HG03066 (cell line): ENCODE data around the gene C10orf90.
"Not testable (repeated sequence)": the region's sequence is repeated elsewhere in the genome, so short reads cannot be mapped to it uniquely, and the experiment has no call there.

Experiments used
- ATAC-seq: cut with Tn5 transposase; IDR thresholded peaks from one replicate; pipeline ENCODE4 v1.9.1; 2021; ENCODE audit warnings: low read depth; ENCODE audit not compliant: unreplicated experiment

Gene C10orf90

GRCh38 chr10:126561294-126561920 lies 109.1 kb downstream of the C10orf90 start:
- no peak for ATAC-seq

DNA sequence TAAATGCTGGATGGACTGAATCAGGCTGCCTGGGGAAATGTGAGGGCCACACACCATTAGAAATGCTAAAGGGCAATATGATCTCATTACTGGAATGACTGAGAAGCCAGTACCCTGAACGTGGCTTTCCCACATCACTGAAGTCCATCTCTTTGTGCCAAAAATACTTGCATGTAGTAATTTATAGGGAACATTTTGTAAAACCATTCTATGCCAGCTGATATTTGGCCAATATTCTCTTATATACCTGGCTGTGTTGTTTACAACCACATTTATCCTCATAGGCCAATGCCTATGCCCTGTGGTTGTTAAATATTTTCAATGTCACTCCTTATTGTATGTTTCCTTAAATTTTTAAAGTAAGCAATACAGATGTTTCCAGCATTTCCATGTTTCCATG lies 111.6 kb downstream of the C10orf90 start:
- no peak for ATAC-seq

DNA sequence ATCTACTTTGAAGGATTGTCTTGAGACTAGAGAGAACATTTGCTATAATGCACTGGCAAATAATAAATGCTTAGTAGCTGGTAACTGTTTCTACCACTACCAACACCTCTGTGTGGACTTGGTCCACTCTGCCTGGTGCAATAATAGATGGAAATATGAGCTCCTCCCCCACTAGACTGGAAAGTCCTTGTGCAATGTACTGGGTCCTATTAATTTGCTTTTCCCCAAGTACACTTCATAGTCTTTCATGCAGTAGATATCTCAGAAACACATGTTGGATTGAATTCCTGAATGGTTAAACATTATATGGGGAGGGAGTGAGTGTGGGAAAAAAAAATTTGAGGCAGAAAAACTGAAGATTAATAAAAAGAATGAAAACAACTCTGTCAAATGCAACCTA lies 119.3 kb downstream of the C10orf90 start:
- no peak for ATAC-seq

DNA sequence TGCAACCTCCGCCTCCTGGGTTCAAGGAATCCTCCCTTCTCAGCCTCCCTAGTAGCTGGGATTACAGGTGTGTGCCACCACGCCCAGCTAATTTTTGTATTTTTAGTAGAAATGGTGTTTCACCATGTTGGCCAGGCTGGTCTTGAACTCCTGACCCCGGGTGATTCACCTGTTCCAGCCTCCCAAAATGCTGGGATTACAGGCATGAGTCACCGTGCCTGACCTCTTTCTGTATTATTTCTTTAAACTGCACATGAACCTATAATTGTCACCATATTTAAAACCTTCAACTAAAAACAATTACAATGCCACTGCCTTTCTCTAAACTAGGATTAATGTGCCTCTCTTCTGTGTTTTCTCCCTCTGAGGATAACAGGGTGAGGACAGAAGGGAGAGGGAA lies 119.9 kb downstream of the C10orf90 start:
- not testable (repeated sequence) for ATAC-seq

DNA sequence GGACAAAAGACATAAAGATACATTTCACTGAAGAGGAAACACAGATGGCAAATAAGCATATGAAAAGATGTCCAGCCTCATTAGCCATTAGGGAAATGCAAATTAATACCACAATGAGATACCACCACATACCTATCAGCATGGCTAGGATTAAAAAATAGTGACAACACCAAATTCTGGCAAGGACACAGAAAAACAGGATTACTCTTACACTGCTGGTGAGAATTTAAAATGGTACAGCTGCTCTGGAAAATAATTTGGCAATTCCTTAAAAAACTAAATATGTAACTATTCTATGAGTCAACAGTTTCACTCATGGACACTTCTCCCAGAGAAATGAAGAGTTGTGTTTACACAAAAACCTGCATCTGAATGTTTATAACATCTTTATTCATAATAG lies 121.1 kb downstream of the C10orf90 start:
- ATAC-seq: no peak

DNA sequence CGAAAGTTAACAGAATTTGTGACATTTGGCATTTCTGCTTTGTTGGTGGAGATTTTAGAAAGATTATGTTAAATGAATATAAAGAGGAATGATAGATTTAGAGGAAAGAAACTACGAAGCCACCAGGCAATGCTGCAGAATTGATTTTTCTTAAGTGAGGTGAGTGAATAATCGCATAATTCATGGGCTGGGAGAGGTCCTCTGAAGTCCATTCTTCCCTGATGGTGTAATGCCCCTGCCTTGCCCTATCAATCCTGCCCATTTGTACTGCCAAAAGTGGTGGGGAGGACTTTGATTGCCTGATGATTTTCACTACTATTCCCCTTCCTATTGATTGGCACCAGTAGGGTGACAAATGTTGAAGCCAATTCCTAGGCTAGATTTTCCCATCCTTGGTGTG lies 125.9 kb downstream of the C10orf90 start:
- ATAC-seq: no peak

DNA sequence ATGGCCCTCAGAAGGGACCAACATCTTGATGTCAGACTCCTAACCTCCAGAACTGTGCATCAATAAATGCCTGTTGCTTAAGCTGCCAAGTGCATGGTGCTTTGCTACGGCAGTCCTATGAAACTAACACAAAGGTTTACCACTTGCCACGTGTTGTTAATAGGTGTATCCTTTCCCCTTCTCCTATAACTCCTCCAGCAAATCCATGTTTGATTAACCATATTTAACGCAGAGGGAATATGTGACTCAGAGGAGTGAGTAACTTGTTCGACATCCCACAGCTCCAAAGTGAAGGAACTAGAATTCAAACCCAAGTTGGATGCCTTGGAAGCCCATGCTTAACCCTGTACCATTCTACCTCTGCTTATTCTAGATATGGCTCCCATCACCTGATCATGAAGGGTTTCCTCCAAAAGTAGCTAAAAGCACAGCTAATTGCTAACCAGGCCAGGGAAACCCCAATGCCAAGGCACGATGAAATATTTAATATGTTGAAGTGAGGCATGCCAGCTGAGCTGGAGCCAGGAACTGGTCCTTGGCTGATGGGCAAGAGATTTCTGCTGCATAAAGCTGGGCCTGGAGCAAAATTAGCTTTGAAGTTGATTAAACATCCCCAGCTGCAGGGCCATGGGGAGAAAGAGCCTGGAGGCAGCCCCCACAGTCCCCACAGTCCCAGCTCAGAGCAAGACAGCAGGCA lies 131.9 kb downstream of the C10orf90 start:
- ATAC-seq: no peak

DNA sequence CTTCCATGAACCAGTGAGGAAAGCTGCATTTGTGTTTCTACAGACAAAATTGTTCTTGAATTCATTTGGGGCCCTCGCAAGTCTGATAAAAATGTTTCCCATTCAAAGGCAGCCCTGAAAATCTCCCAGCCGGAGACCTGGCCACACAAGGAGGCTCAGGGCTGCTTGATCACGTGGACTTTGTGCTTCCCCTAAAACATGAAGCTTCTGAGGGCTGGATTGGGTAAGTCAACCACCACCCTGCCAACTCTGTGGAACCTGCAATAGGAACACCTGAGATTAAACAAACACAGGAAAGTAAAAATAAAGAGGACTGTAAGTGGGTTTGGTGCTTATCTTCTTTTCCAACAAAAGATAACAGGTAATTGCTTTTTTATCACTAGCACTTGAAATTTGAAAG lies 133.8 kb downstream of the C10orf90 start:
- no peak for ATAC-seq

- ATAC-seq: no peak
These were observed 134.3 kb downstream of the C10orf90 start for GRCh38 chr10:126536148-126536547.

- ATAC-seq: no peak
These were observed 136.8 kb downstream of the C10orf90 start for GRCh38 chr10:126533644-126534043.

DNA sequence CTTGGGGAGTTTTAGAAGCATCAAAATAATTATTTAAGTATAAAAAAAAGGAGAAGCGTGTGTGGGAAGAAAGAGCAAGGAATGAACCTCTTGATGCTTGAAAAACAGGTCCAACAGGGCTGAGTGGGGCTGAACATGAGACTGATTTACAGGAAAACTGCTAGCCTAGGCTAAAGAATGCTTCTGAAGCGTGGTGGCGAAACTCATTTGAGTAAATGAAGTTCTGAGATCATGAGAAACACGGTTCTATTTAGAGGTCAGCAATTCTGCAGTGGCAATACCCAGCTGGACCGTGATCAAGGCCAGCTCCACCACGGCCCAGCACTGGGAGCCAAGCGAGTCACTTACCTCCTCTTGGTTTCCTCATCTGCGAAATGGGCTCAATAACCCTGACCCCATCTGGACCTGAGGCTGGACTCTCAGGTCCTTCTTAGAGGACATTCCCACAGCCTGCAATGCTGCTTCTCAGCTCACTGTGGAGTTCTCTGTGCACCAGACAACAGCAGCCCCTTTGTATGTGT lies 142.1 kb downstream of the C10orf90 start:
- ATAC-seq: no peak

DNA sequence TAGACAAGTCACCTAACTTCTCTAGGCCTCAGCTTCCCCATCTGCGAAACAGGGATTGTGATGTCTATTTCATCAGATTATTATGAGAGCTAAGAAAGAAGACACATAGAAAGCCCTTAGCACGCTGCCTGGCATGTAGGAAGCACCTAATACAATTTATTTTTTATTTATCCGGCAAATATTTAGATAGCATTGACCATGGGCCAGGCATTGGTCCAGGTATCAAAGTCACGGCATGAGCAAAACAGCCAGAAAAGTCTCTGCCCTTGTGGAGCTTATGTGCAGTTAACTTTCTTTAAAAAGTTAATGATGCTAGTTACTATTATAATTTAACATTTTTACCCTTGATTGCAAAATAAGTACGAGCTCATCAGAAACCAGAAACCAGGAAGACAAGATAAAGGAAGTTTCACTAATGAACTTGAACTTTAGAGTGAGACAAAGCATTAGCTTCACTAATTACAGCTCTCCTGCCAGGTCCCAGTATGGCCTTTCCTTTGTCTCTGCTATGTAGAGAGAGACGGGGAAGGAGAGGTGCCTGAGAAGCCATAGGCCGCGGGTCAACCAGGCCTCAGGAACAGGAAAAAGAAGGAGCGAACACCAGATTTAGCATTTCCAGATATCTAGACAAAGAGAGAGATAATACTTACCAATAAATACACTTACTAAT lies 142.7 kb downstream of the C10orf90 start:
- ATAC-seq: no peak

DNA sequence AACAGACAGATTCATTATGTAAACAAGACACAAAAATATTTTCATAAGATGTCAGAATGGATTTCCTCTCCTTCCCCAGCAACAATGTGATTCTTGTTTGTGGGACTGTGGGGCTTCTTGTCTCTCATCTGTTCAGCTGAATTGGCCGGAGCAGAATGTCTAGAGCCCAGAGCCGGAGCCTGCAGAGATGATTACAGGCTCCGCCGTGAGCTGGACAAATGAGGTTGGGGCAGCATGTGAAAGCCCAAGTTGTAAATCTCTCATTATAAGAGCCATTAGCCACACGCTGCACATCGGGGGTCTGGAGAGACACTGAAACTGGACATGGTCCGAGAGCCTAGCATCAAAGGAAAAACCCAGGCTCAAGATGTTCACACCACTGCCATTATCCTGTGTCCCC lies 145.2 kb downstream of the C10orf90 start:
- ATAC-seq: no peak

- no peak for ATAC-seq
These were observed 146.0 kb downstream of the C10orf90 start for GRCh38 chr10:126524526-126524925.

GRCh38 chr10:126523071-126523470 lies 147.4 kb downstream of the C10orf90 start:
- no peak for ATAC-seq

DNA sequence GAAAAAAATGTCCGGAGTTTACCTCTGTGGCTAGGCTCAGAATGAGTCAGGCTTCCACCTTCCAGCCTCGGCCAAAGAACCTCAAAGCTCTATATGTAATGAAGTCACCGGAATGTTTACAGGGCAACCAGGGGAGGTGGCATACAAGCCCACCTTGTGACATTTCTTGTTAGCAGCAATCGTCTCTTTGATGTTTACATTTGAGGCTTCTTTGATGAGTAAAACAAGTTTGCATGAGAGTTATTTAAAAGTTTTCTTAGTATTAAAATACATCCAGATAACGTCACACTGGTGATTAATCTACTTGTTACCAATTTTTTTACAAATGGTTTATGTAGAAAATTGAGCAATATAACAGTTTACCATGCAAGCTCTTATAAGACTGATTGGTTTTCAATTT lies 149.1 kb downstream of the C10orf90 start:
- ATAC-seq: no peak

- ATAC-seq: no peak
These were observed 149.7 kb downstream of the C10orf90 start for GRCh38 chr10:126520751-126521317.

- ATAC-seq: no peak
These were observed 150.5 kb downstream of the C10orf90 start for GRCh38 chr10:126519992-126520391.

DNA sequence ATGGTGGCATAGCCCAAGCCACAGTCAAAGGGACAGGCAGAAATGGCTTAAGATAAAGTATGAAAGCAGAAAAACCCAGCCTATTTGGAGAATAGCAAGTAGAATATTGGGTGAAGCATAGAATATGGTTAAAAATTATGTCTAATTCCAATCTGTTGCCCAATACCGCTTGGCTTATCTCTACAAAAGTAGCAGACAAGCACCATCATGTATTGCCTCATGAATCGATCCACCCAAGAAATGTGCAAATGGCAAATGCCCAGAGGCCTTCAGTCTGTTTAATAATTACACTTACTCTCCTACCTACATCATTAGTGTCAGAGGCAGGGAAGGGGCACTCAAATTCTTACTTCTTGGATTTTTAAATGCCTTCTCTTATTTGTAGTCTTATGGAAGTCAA lies 151.3 kb downstream of the C10orf90 start:
- ATAC-seq: no peak

DNA sequence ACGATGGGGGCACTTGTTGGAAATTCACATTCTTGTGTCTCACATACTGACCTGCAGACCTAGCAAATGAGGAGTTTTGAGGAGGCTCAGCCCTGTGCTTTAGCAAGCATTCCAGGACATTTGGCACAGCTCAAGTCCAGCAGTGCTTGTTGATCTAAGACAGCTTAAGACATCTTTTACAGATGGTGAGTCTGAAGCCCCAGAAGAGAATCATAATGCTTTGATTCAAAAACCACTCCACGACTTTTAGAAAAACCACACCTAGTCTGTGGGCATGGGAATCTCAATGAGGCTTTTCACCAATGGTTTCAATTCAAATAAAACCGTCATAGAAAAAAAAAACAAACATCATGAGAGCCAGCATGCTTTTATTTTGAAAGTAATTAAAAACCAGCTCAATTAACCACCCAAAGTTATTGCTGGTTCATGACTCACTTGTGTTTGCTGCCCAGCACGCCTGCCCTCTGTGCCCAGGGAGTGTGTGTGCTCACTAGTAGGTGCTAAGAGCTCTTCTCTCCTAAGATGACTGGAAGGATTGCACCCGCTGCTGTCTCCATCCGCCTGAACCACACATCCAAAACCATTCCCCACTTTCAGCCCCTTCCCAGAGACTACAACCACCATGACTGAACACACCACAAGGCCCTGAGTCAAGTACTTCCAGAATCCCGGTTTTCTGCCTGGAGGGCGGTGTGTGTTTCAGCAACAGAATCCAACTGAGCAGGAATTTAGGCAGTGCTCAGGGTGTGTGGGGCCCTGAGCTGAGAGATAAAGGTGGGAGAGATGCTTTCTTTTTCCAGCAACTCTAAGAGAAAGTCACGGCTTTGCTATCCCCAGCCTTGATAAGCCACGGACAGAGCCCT lies 152.0 kb downstream of the C10orf90 start:
- ATAC-seq: no peak
